Ishikawa (cell line): ENCODE measurements around the gene BBC3.

Source experiments
- RAD21 ChIP-seq: IDR thresholded peaks from 2 replicates; pipeline ENCODE4 v1.6.1; 2012; ENCODE audit warnings: low read depth
- TEAD4 ChIP-seq: IDR thresholded peaks from 2 replicates; pipeline ENCODE4 v1.6.1; 2012

- TF ChIP-seq TEAD4 = no peak
- no peak for TF ChIP-seq RAD21
Measured at GRCh38 chr19:47230054-47230920, 712 bp downstream of the BBC3 start.
